Naive thymus-derived CD8-positive, alpha-beta T cell (primary cell): ENCODE measurements around the gene CDC42BPB. TPM values are rescaled to one million over a fixed set of nuclear protein-coding genes. Genes with fewer than 3 reads are reported as not detected.

ENCODE experiments used
- ATAC-seq, 2 donors: fragments of 150-1000 bp; cut with Tn5 transposase in 1 of 2; sonication (Bioruptor Pico), chemical (Tn5 transposase) in 1 of 2; 1 replicate in 1 of 2; 2 replicates in 1 of 2; pipeline ENCODE4 v1.10.0; 2021; ENCODE audit warnings: mild to moderate bottlenecking in 2 of 2, moderate library complexity in 2 of 2
- POLR2A ChIA-PET: fragments of 350-600 bp; sonication (Branson Sonifier 250); formaldehyde crosslinking; loops from one replicate; lab custom pipeline; 2021; ENCODE audit warnings: antibody characterized with exemption; lab: Charles Lee
- DNase-seq, 10 donors: peaks; one replicate each; pipeline versions ENCODE4 v3.0.0 to v3.0.0-alpha.2; 2020 to 2022
- H3K27ac Mint-ChIP-seq, 10 donors: one replicate each; pipeline ENCODE4 v1.8.0; 2020 to 2022; ENCODE audit warnings: mild to moderate bottlenecking in 10 of 10, mixed read lengths in 10 of 10, moderate library complexity in 4 of 10, inconsistent platforms in 1 of 10
- H3K27me3 Mint-ChIP-seq, 5 donors: one replicate each; pipeline ENCODE4 v1.8.0; 2021 to 2022; ENCODE audit warnings: mixed read lengths in 5 of 5
- H3K36me3 Mint-ChIP-seq, 3 donors: one replicate each; pipeline ENCODE4 v1.8.0; 2020 to 2022; ENCODE audit warnings: mixed read lengths in 3 of 3, mild to moderate bottlenecking in 2 of 3, inconsistent platforms in 1 of 3
- H3K4me1 Mint-ChIP-seq, 4 donors: one replicate each; pipeline ENCODE4 v1.8.0; 2021 to 2022; ENCODE audit warnings: mixed read lengths in 4 of 4
- H3K4me3 Mint-ChIP-seq, 10 donors: one replicate each; pipeline ENCODE4 v1.8.0; 2020 to 2022; ENCODE audit warnings: mild to moderate bottlenecking in 10 of 10, mixed read lengths in 10 of 10, moderate library complexity in 6 of 10, inconsistent platforms in 1 of 10
- H3K9me3 Mint-ChIP-seq, 9 donors: one replicate each; pipeline ENCODE4 v1.8.0; 2020 to 2022; ENCODE audit warnings: mixed read lengths in 9 of 9, mild to moderate bottlenecking in 3 of 9, inconsistent platforms in 1 of 9, moderate library complexity in 1 of 9
- polyA plus RNA-seq, 3 donors: library from polyadenylated mRNA; unstranded; fragments of 300-500 nt; fragmentation: Illumina TruSeq; gene quantifications; one replicate each; pipeline ENCODE4 v1.2.3, GENCODE V29; 2021
- total RNA-seq, 8 experiments: library from RNA in 2 of 8; stranded (reverse) in 2 of 8; gene quantifications; one replicate each; pipeline ENCODE4 v1.2.3 and lab custom pipeline; 2021 to 2026

CDC42BPB gene
- total and polyA plus RNA-seq, 5 experiments from 2014 or later, result 0.20 to 6.3 (median 0.73) TPM

DNA sequence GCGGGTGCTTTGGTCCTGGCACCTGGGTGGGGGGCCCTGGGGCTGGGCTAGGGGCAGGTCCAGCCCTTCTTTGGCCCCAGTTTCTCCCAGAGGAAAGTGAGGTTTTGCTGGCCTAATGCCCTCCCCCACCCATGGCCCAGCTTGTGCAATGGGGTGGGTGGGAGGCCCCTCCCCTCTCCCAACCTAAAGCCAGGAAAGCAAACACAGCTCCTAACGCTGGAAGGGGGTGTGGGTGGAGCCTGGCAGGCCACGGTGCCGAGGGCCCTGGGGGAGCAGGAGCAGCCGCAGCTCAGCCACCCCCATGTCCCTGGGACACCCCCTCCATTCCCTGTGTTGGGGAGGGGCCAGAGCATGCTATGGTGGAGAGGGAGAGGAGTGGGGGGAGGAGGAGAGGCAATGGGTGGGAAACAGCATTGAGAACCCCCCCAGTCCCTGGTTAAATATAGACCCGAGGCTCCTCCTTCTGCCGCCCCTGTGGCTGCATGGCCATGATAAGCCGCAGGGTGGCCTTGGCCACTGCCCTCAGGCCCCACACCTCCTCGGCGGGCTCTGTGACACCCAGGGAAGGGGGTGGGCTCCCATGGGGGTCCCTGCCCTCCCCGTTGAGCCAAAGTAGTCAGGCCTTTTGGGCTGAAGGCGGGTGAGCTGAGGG is 41.9 kb upstream of the CDC42BPB start:
- POLR2A ChIA-PET, result no interaction called here
- H3K27me3 Mint-ChIP-seq, result peaks cover 7 to 42% (median 19%) of the 10 kb centered on the region in 5 donors
- no peak overlapping the region for H3K4me3 Mint-ChIP-seq
- no peaks in the 10 kb centered on the region for H3K9me3 Mint-ChIP-seq
- H3K36me3 Mint-ChIP-seq, result no peaks in the 10 kb centered on the region
- DNase-seq, result no peak
- H3K4me1 Mint-ChIP-seq, result peaks cover 0 to 9% (median 2%) of the 10 kb centered on the region in 4 donors
- no peak overlapping the region for H3K27ac Mint-ChIP-seq
- no peak for ATAC-seq

GRCh38 chr14:103097994-103098957 is 40.9 kb upstream of the CDC42BPB start:
- POLR2A ChIA-PET, result no interaction called here
- no peaks in the 10 kb centered on the region for H3K36me3 Mint-ChIP-seq

GRCh38 chr14:103097244-103097993 is 40.1 kb upstream of the CDC42BPB start:
- peaks cover 5 to 29% (median 15%) of the 10 kb centered on the region in 5 donors for H3K27me3 Mint-ChIP-seq
- no peak for DNase-seq
- POLR2A ChIA-PET, result no interaction called here
- H3K4me3 Mint-ChIP-seq, result no peak overlapping the region
- H3K36me3 Mint-ChIP-seq, result no peaks in the 10 kb centered on the region
- H3K9me3 Mint-ChIP-seq, result no peaks in the 10 kb centered on the region
- H3K4me1 Mint-ChIP-seq, result peaks cover 0 to 4% (median 0%) of the 10 kb centered on the region in 4 donors
- H3K27ac Mint-ChIP-seq, result no peak overlapping the region
- no peak for ATAC-seq

More at GRCh38 chr14:103097994-103098957, 40.9 kb upstream of the CDC42BPB start:
- Mint-ChIP-seq H3K27me3 (peaks cover 5 to 37% (median 15%) of the 10 kb centered on the region in 5 donors), H3K9me3 (no peaks in the 10 kb centered on the region), H3K27ac (no peak overlapping the region), H3K4me3 (no peak overlapping the region), H3K4me1 (peaks cover 0 to 4% (median 0%) of the 10 kb centered on the region in 4 donors)
- ATAC-seq (no peak), DNase-seq (no peak)

- ATAC-seq, result no peak
- no peaks in the 10 kb centered on the region for H3K36me3 Mint-ChIP-seq
- peaks cover 0 to 8% (median 0%) of the 10 kb centered on the region in 4 donors for H3K4me1 Mint-ChIP-seq
- peaks cover 3 to 23% (median 12%) of the 10 kb centered on the region in 5 donors for H3K27me3 Mint-ChIP-seq
- DNase-seq, result no peak
- POLR2A ChIA-PET, result no interaction called here
- H3K27ac Mint-ChIP-seq, result no peak overlapping the region
- H3K4me3 Mint-ChIP-seq, result no peak overlapping the region
- no peaks in the 10 kb centered on the region for H3K9me3 Mint-ChIP-seq
Observed at GRCh38 chr14:103096387-103096786, 39.0 kb upstream of the CDC42BPB start.

- DNase-seq, result no peak
- no peaks in the 10 kb centered on the region for H3K9me3 Mint-ChIP-seq
- H3K4me1 Mint-ChIP-seq, result peaks cover 0 to 9% (median 3%) of the 10 kb centered on the region in 4 donors
- no peak overlapping the region for H3K4me3 Mint-ChIP-seq
- H3K36me3 Mint-ChIP-seq, result no peaks in the 10 kb centered on the region
- peak overlapping the region in 1 of 10 donors; percentile 73 for H3K27ac Mint-ChIP-seq
- POLR2A ChIA-PET, result no interaction called here
- no peak for ATAC-seq
- peaks cover 0 to 17% (median 9%) of the 10 kb centered on the region in 5 donors for H3K27me3 Mint-ChIP-seq
Observed at GRCh38 chr14:103095210-103095778, 37.9 kb upstream of the CDC42BPB start.

DNA sequence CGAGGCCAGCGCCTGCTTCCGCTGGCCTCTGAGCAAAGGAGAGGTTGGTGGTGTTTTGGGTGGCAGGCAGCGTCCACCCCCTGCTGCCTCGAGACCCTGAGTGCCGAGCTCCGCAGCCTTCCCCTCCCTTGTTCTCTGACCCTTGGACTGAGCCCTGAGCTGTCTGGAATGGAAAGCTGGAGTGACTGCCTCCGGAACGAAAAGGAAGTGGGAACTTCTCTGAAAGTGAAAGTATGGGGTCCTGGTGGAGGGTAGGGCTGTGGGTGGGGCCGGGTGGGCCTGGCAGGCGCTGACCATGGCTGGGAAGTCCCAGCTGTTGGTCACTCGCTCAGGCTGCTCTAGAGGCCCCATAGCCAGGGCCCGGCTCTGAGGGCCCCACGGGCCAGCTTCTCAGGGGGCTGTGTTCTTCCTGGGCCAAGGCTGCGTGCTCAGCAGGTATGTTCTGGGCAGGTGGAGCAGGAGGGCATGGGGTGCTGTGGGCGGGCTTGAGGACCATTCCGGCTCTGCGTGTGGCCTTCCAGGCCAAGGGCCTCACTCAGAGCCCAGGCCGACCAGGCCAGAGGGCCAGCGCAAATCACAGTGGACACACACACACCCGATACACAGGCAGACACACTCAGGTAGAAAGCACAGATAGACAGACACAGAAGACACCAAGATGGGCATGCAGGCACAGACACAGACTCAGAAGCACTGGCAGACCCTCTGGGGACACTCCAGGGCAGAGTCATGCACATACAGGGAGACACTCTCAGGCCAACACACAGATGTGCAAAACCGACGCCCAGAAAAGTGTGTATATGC is 37.3 kb upstream of the CDC42BPB start, which contains the start of gene EXOC3L4:
TSS of gene EXOC3L4 (plus strand) at position 320 of the 804 bp plus-strand sequence. CDS start 5,495 bp downstream, outside the sequence.
- POLR2A ChIA-PET, result no interaction called here
- no peak for DNase-seq
- H3K4me1 Mint-ChIP-seq, result peaks cover 0 to 9% (median 3%) of the 10 kb centered on the region in 4 donors
- no peaks in the 10 kb centered on the region for H3K9me3 Mint-ChIP-seq
- H3K4me3 Mint-ChIP-seq, result peak within 1 kb of the TSS in 1 of 10 donors; percentile 30
- H3K27ac Mint-ChIP-seq, result peak within 1 kb of the TSS in 1 of 10 donors; percentile 73
- ATAC-seq, result no peak
- no peaks in the 10 kb centered on the region for H3K36me3 Mint-ChIP-seq
- H3K27me3 Mint-ChIP-seq, result peaks cover 0 to 17% (median 9%) of the 10 kb centered on the region in 5 donors

DNA sequence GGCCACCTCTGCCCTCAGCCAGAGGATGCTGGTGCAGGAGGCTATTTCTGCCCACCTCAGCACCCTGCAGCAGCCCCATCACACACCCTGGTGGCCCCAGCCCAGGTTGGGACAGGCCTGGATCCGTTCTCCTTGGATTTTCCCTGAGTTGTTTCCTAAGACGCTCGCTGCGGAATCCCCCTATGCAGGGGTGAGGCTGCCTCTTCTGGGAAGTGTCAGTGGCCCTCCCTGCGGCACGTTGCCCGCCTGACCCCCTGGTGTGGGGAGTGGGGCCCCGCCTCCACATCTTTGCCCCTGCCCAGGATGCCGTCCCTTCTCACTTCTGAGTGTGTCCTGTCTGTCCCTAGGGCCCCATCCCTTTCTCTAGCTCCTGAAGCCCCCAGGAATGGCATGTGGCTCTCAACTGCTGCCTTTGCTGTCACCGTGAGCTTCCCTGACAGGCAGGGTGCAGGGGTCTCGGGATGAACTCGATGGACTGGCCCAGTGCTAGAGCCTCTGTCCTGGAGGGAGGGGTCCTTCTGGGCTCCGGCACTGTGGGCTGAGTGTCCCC is 36.6 kb upstream of the CDC42BPB start:
- no peak overlapping the region for H3K27ac Mint-ChIP-seq
- no peaks in the 10 kb centered on the region for H3K36me3 Mint-ChIP-seq
- DNase-seq (no peak), ATAC-seq (no peak)
- H3K27me3 Mint-ChIP-seq, result peaks cover 0 to 17% (median 9%) of the 10 kb centered on the region in 5 donors
- H3K4me3 Mint-ChIP-seq, result peak overlapping the region in 1 of 10 donors; percentile 30
- no peaks in the 10 kb centered on the region for H3K9me3 Mint-ChIP-seq
- POLR2A ChIA-PET, result no interaction called here
- H3K4me1 Mint-ChIP-seq, result peaks cover 0 to 9% (median 3%) of the 10 kb centered on the region in 4 donors

DNA sequence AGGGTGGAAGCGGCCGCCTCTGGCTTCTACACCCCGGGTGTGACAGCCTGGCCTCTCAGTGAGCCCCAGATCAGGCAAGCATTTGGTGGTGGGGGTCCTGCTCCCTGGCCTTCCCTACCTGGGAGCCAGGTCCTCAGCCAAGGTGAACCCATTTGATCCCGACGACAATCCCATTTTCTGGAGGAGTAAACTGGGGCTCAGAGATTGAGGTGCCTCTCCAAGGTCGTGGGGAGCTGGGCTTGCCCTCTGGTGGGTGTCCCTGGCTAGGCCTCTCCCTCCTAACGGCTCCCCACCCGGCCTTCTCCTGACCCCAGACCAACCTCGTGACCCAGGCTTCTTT is 34.5 kb upstream of the CDC42BPB start:
- DNase-seq, result no peak
- POLR2A ChIA-PET, result no interaction called here
- H3K4me1 Mint-ChIP-seq, result peaks cover 0 to 9% (median 3%) of the 10 kb centered on the region in 4 donors
- H3K27ac Mint-ChIP-seq, result no peak overlapping the region
- no peaks in the 10 kb centered on the region for H3K36me3 Mint-ChIP-seq
- no peaks in the 10 kb centered on the region for H3K9me3 Mint-ChIP-seq
- peaks cover 0 to 20% (median 10%) of the 10 kb centered on the region in 5 donors for H3K27me3 Mint-ChIP-seq
- peak overlapping the region in 8 of 10 donors; percentile 10 to 63 (median 30) for H3K4me3 Mint-ChIP-seq
- no peak for ATAC-seq

DNA sequence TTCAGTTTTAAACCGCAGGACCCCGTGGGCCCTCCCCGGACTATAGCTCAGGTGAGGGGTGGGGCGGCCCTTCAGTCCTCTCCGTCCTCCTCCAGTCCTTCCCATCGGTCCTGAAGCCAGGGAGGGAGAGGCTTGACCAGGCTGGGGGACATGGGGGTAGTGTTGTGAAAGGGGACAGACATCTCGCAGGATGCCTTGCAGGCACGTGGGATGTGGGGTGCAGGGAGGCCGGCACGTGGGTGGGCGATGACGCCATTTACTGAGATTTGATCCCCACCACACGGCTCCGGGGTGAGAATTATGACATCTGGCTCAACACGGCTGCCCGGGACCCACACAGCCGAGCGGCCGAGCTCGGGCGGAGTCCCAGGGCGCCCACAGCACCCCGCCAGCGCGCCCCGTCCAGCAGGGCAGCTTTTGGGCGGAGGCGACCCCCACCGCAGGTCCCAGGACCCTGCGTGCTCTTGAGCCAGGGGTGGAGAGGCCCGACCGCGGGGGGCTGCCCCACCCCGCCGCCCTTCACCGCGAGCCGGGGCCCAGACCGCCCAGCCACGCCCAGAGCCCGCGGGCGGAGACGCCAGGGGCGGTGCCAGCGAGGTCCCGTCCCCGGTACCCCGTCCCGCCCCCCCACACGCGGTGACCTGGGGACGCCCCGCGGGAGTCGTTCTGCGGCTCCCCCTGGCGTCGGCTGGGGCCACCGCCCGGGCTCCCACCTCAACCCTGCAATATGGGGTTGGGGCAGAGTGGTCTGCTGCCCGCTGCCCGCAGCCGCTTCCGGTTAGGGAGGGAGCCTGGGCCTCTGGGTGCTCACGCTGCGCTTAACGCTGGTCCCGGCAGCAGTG is 33.9 kb upstream of the CDC42BPB start:
- Mint-ChIP-seq H3K27ac (peak overlapping the region in 3 of 10 donors; percentile 37 to 76 (median 52)), H3K27me3 (peaks cover 0 to 22% (median 11%) of the 10 kb centered on the region in 5 donors), H3K9me3 (no peaks in the 10 kb centered on the region), H3K4me1 (peaks cover 0 to 9% (median 3%) of the 10 kb centered on the region in 4 donors), H3K4me3 (peak overlapping the region; percentile 45 to 75 (median 65)), H3K36me3 (no peaks in the 10 kb centered on the region)
- ATAC-seq (peak; percentile 92 to 96), DNase-seq (peak; percentile 63 to 87 (median 74))
- POLR2A ChIA-PET, result no interaction called here

DNA sequence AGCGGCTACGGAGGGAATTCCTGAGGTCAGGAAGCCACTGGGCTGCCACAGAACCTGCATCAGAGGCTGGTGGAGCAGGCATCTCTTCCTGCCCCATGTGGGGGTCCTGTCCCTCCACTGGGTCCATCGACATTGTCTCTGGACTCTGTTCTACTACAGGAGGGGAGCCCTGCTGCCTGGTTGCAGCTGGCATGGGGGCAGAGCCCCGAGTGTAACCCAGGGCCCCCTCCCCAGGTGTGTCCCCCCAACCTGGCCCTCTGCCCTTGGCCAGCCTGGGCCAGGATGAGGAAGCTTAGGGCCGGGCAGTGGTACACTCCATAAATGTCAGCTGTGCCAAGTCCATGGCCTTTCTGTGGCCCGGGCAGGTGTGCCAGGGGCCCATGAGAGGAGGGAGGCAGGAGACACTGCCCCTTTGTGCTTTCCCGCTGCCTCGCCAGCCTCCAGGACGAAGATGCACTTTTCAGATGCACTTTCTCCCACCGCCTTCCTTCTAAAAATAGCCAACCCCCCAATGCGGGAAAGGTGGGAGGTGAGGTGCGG is 33.2 kb upstream of the CDC42BPB start:
- peak in 1 of 10 donors; percentile 1 for DNase-seq
- H3K4me3 Mint-ChIP-seq, result peak overlapping the region; percentile 29 to 74 (median 64)
- no peaks in the 10 kb centered on the region for H3K9me3 Mint-ChIP-seq
- H3K4me1 Mint-ChIP-seq, result peaks cover 0 to 9% (median 3%) of the 10 kb centered on the region in 4 donors
- peak overlapping the region in 3 of 10 donors; percentile 37 to 76 (median 52) for H3K27ac Mint-ChIP-seq
- H3K36me3 Mint-ChIP-seq, result no peaks in the 10 kb centered on the region
- POLR2A ChIA-PET, result no interaction called here
- ATAC-seq, result no peak
- peaks cover under 1 to 28% (median 13%) of the 10 kb centered on the region in 5 donors for H3K27me3 Mint-ChIP-seq
